H54 (cell line): ENCODE results near the gene GALNT13.

Experiments
- DNase-seq: peaks from one replicate; pipeline ENCODE4 v3.0.0; 2011; ENCODE audit warnings: low spot score, mixed read lengths; ENCODE audit not compliant: insufficient read length
- FAIRE-seq: peaks from 3 replicates; lab custom pipeline; 2011; peaks lifted over from hg19 to GRCh38; lab: Jason Lieb, UNC
- POLR2A ChIP-seq: IDR thresholded peaks from 2 replicates; pipeline ENCODE4 v1.6.1; 2011; ENCODE audit warnings: low read depth, mild to moderate bottlenecking, low read length

GALNT13 gene

GRCh38 chr2:154125891-154126290 lies 254.2 kb downstream of the GALNT13 start:
- FAIRE-seq = no peak
- no peak for DNase-seq
- no peak for TF ChIP-seq POLR2A

- FAIRE-seq = no peak
Observed at GRCh38 chr2:154130821-154131220, 259.1 kb downstream of the GALNT13 start.

GRCh38 chr2:154132827-154133226 lies 261.1 kb downstream of the GALNT13 start:
- FAIRE-seq (no peak), DNase-seq (no peak)
- no peak for TF ChIP-seq POLR2A

More at GRCh38 chr2:154130821-154131220, 259.1 kb downstream of the GALNT13 start:
- DNase-seq = no peak
- TF ChIP-seq POLR2A = no peak

- DNase-seq = no peak
- FAIRE-seq = peak; percentile 86
- no peak for TF ChIP-seq POLR2A
Observed at GRCh38 chr2:154133823-154134222, 262.1 kb downstream of the GALNT13 start.

- no peak for FAIRE-seq
- no peak for DNase-seq
- TF ChIP-seq POLR2A = no peak
Observed at GRCh38 chr2:154140249-154141025, 268.7 kb downstream of the GALNT13 start.

- TF ChIP-seq POLR2A = no peak
- FAIRE-seq = no peak
Observed at GRCh38 chr2:154142480-154142879, 270.8 kb downstream of the GALNT13 start.

GRCh38 chr2:154143105-154143504 lies 271.4 kb downstream of the GALNT13 start:
- DNase-seq = no peak
- TF ChIP-seq POLR2A = no peak
- FAIRE-seq = no peak

More at GRCh38 chr2:154142480-154142879, 270.8 kb downstream of the GALNT13 start:
- no peak for DNase-seq

- TF ChIP-seq POLR2A = no peak
- FAIRE-seq (no peak), DNase-seq (no peak)
Observed at GRCh38 chr2:154158101-154158500, 286.4 kb downstream of the GALNT13 start.

- no peak for FAIRE-seq
- TF ChIP-seq POLR2A = no peak
- no peak for DNase-seq
Observed at GRCh38 chr2:154161286-154161685, 289.6 kb downstream of the GALNT13 start.

GRCh38 chr2:154170400-154170799 lies 298.7 kb downstream of the GALNT13 start:
- FAIRE-seq (no peak), DNase-seq (no peak)
- no peak for TF ChIP-seq POLR2A

GRCh38 chr2:154173164-154173563 lies 301.4 kb downstream of the GALNT13 start:
- FAIRE-seq (no peak), DNase-seq (no peak)
- no peak for TF ChIP-seq POLR2A

GRCh38 chr2:154173919-154174318 lies 302.2 kb downstream of the GALNT13 start:
- DNase-seq = no peak
- no peak for TF ChIP-seq POLR2A
- FAIRE-seq = no peak

GRCh38 chr2:154182008-154182407 lies 310.3 kb downstream of the GALNT13 start:
- no peak for TF ChIP-seq POLR2A
- FAIRE-seq = no peak
- DNase-seq = no peak

GRCh38 chr2:154187948-154188347 lies 316.2 kb downstream of the GALNT13 start:
- DNase-seq (no peak), FAIRE-seq (no peak)
- no peak for TF ChIP-seq POLR2A

- no peak for TF ChIP-seq POLR2A
- DNase-seq (no peak), FAIRE-seq (no peak)
Observed at GRCh38 chr2:154189953-154190352, 318.2 kb downstream of the GALNT13 start.

GRCh38 chr2:154193246-154193645 lies 321.5 kb downstream of the GALNT13 start:
- DNase-seq (no peak), FAIRE-seq (no peak)
- no peak for TF ChIP-seq POLR2A
